ENCODE data around the gene OR4D1.
A peak's percentile ranks its signal among the peaks of the same experiment; 100 is the strongest.

OR4D1 gene

DNA sequence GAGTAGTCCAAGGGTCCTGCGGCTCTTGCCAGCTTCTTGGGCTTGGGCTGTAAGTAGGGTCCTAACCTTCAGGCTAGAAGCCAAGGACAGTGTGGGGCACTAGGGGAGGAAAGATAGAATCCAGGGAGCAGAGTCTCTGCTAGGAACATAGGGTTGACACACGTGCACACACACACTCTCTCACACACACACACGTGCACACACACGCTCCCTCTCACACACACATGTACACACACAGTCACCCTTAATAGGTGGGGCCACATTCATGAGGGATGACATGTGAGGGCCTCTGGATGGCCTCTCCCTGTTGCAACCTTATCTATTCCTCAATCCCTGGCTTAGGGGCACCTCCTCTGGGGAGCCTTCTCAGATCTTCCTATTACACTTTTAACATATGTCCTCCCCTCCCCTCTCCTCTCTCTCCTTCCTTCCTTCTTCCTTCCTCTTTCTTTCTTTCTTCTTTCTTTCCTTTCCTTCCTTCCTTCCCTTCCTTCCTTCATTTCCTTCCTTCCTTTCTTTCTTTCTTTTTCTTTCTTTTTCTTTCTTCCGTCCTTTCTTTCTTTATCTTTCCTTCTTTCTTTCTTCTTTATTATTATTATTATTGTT lies 47.4 kb downstream of the OR4D1 start:
- Histone ChIP-seq H3K27me3 (no peaks in the 10 kb centered on the region), H3K4me2 (peak overlapping the region in 10 of 11 experiments; percentile 7 to 60 (median 48); a peak in 16 of 22 replicates), H3K9me3 (replicated peaks in 1 of 11) (no peaks in the 10 kb centered on the region), H3K4me1 (peaks cover 0 to 23% (median 19%) of the 10 kb centered on the region in 10 experiments; a peak in 17 of 20 replicates), H3K27ac (no peak overlapping the region), H3K36me3 (no peaks in the 10 kb centered on the region), H3K9ac (no peak overlapping the region), H3K4me3 (no peak overlapping the region), H4K20me1 (peaks cover 0 to 7% (median 0%) of the 10 kb centered on the region in 11 experiments; a peak in 2 of 22 replicates)
- TF ChIP-seq Cebpa-rat (IDR thresholded peaks at IDR 0.05), result no peak

GRCh38 chr17:58196610-58197009 lies 48.4 kb downstream of the OR4D1 start:
- Histone ChIP-seq H3K9me3 (replicated peaks in 1 of 11) (no peaks in the 10 kb centered on the region), H4K20me1 (peaks cover 0 to 7% (median 0%) of the 10 kb centered on the region in 11 experiments; a peak in 2 of 22 replicates), H3K4me3 (no peak overlapping the region), H3K4me2 (no peak overlapping the region), H3K27ac (no peak overlapping the region), H3K9ac (no peak overlapping the region), H3K4me1 (peaks cover 0 to 23% (median 19%) of the 10 kb centered on the region in 10 experiments; a peak in 17 of 20 replicates), H3K27me3 (no peaks in the 10 kb centered on the region), H3K36me3 (no peaks in the 10 kb centered on the region)
- TF ChIP-seq Cebpa-rat (IDR thresholded peaks at IDR 0.05), result no peak

DNA sequence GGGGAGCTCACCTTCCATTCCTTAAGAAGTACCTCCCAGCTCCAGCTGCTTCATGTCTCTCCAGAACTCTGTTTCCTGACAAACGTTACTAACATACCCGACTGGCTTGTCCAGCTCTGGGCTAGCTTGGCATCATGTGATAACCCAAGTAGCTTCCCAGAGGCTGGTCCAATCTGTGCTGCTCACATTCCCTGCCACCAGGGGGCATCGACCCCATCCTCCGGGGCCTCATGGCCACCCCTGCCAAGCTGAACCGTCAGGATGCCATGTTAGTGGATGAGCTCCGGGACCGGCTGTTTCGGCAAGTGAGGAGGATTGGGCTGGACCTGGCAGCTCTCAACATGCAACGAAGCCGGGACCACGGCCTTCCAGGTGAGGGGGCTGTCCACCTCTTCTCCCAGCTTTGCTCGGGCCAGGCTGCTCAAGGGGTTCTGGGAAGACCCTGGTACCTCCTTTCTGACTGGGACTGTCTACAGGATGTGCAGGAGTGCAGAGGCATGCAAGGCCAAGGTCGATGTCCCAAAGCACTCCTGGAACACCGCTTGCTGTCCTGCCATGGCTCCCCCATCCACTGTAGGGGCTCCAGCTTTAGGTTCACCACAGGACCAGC lies 51.9 kb downstream of the OR4D1 start:
- H3K9ac ChIP-seq, result no peak overlapping the region
- H4K20me1 ChIP-seq, result no peaks in the 10 kb centered on the region; a peak in 1 of 22 replicates
- no peaks in the 10 kb centered on the region for H3K36me3 ChIP-seq
- H3K27me3 ChIP-seq, result no peaks in the 10 kb centered on the region
- no peak for TF ChIP-seq Cebpa-rat (IDR thresholded peaks at IDR 0.05)
- H3K27ac ChIP-seq, result no peak overlapping the region
- H3K4me3 ChIP-seq, result no peak overlapping the region
- H3K4me1 ChIP-seq, result peaks cover 0 to 9% (median 7%) of the 10 kb centered on the region in 10 experiments; a peak in 15 of 20 replicates
- no peaks in the 10 kb centered on the region for H3K9me3 ChIP-seq (replicated peaks in 1 of 11)
- no peak overlapping the region for H3K4me2 ChIP-seq

DNA sequence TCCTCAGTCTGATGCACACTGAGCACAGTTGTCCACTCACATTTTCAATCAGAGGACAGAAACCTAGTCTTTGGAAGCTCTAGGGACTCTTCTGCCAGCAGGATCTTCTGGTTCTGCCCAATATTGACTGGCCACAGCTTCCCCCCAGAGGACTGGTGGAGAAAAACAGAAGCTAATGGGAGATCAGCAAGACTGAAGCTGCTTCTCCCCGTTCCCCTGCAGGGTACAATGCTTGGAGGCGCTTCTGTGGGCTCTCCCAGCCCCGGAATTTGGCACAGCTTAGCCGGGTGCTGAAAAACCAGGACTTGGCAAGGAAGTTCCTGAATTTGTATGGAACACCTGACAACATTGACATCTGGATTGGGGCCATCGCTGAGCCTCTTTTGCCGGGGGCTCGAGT lies 54.7 kb downstream of the OR4D1 start:
- peaks cover 0 to 21% (median 3%) of the 10 kb centered on the region in 11 experiments; a peak in 8 of 22 replicates for H3K36me3 ChIP-seq
- no peaks in the 10 kb centered on the region for H3K4me1 ChIP-seq
- TF ChIP-seq Cebpa-rat (IDR thresholded peaks at IDR 0.05), result no peak
- H3K9me3 ChIP-seq (replicated peaks in 1 of 11), result no peaks in the 10 kb centered on the region
- H3K4me3 ChIP-seq, result no peak overlapping the region
- no peaks in the 10 kb centered on the region for H3K27me3 ChIP-seq
- H3K4me2 ChIP-seq, result no peak overlapping the region
- H4K20me1 ChIP-seq, result no peaks in the 10 kb centered on the region
- H3K9ac ChIP-seq, result no peak overlapping the region
- H3K27ac ChIP-seq, result no peak overlapping the region

GRCh38 chr17:58204796-58205195 lies 56.6 kb downstream of the OR4D1 start:
- no peaks in the 10 kb centered on the region for H3K4me1 ChIP-seq
- peaks cover 0 to 33% (median 6%) of the 10 kb centered on the region in 11 experiments; a peak in 10 of 22 replicates for H3K36me3 ChIP-seq
- no peak overlapping the region for H3K9ac ChIP-seq
- H3K9me3 ChIP-seq (replicated peaks in 1 of 11), result no peaks in the 10 kb centered on the region
- H3K4me2 ChIP-seq, result no peak overlapping the region
- no peaks in the 10 kb centered on the region for H4K20me1 ChIP-seq
- no peaks in the 10 kb centered on the region for H3K27me3 ChIP-seq
- no peak overlapping the region for H3K27ac ChIP-seq
- no peak overlapping the region for H3K4me3 ChIP-seq
- TF ChIP-seq Cebpa-rat (IDR thresholded peaks at IDR 0.05), result no peak

DNA sequence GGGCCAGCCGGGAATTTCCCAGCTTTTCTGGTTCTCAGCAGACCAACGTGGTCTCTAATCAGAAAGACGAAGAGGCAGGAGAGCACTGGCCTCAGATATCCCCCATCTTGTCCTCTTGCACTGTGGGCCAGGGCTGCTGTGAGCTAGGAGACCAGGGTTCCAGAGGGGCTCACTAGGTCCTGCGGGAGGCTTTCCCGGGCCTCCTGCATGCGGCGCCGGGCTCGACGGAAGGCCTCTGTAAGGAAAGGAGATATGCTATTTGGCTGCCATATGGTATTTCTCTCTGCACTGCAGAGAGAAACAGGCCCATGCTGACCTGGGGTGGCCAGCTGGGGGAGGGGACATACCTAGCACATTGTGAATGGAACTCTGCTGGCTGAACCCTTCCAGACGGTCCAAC lies 57.8 kb downstream of the OR4D1 start:
- Histone ChIP-seq H3K9ac (no peak overlapping the region), H3K4me3 (no peak overlapping the region), H3K4me2 (no peak overlapping the region), H3K4me1 (no peaks in the 10 kb centered on the region), H3K9me3 (replicated peaks in 1 of 11) (no peaks in the 10 kb centered on the region), H3K27me3 (no peaks in the 10 kb centered on the region), H3K36me3 (peaks cover 0 to 43% (median 9%) of the 10 kb centered on the region in 11 experiments; a peak in 11 of 22 replicates), H4K20me1 (no peaks in the 10 kb centered on the region), H3K27ac (no peak overlapping the region)
- TF ChIP-seq Cebpa-rat (IDR thresholded peaks at IDR 0.05), result no peak

DNA sequence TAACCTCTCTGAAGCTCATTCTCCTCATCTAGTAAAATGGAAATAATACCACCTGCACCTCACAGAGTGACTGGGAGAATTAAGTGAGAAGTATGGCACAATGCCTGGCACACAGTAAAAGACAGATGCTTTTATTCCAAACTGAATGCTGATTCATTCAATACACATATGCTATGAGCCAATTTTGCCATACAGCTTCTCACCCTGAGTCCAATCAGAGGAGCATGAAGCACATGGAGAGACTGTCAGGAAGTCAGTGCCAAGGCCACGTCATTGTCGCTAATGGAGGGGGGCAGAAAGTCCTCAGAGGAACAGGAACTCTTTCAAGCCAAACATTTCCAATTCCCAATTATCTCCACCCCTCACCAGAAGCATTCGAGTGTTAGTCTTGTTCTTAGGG lies 59.3 kb downstream of the OR4D1 start:
- Histone ChIP-seq H3K4me3 (no peak overlapping the region), H4K20me1 (no peaks in the 10 kb centered on the region), H3K9ac (no peak overlapping the region), H3K4me2 (no peak overlapping the region), H3K4me1 (no peaks in the 10 kb centered on the region), H3K36me3 (peaks cover 0 to 48% (median 12%) of the 10 kb centered on the region in 11 experiments; a peak in 13 of 22 replicates), H3K27me3 (no peaks in the 10 kb centered on the region), H3K27ac (no peak overlapping the region), H3K9me3 (replicated peaks in 1 of 11) (no peaks in the 10 kb centered on the region)
- TF ChIP-seq Cebpa-rat (IDR thresholded peaks at IDR 0.05), result no peak

DNA sequence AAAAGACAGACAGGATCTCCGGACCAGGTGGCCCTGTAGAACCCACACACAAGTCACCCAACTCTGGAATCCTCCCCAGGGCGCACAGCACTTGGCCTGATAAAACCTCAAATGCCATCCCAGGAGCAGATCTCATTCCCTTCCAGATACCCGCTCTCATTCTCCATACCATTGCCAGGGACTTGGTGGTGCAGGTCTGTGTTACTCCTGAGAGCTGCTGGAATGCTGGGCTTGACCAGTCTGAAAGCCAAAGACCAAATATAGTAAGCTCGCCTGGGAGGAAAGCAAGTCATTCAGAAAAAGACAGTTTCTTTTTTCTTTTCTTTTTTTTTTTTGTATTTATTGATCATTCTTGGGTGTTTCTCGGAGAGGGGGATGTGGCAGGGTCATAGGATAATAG lies 60.2 kb downstream of the OR4D1 start:
- peaks cover 0 to 57% (median 20%) of the 10 kb centered on the region in 11 experiments; a peak in 14 of 22 replicates for H3K36me3 ChIP-seq
- H3K9ac ChIP-seq, result no peak overlapping the region
- no peaks in the 10 kb centered on the region for H4K20me1 ChIP-seq
- TF ChIP-seq Cebpa-rat (IDR thresholded peaks at IDR 0.05), result no peak
- H3K27ac ChIP-seq, result no peak overlapping the region
- no peaks in the 10 kb centered on the region for H3K27me3 ChIP-seq
- no peaks in the 10 kb centered on the region for H3K4me1 ChIP-seq
- no peak overlapping the region for H3K4me3 ChIP-seq
- no peaks in the 10 kb centered on the region for H3K9me3 ChIP-seq (replicated peaks in 1 of 11)
- H3K4me2 ChIP-seq, result no peak overlapping the region
